ENCODE data around the gene PARVB.

PARVB gene

GRCh38 chr22:44153710-44154109 is 129.6 kb downstream of the PARVB start:
- no peak overlapping the region for H3K4me3 ChIP-seq (ENCODE audit: low read depth, low read length)

- H3K4me3 ChIP-seq (ENCODE audit: low read depth, low read length): no peak overlapping the region
Observed at GRCh38 chr22:44154436-44154942, 130.4 kb downstream of the PARVB start.

- H3K4me3 ChIP-seq (ENCODE audit: low read depth, low read length): no peak overlapping the region
Observed at GRCh38 chr22:44155115-44155514, 131.0 kb downstream of the PARVB start.

GRCh38 chr22:44157916-44158618 is 134.0 kb downstream of the PARVB start:
- no peak overlapping the region for H3K4me3 ChIP-seq (ENCODE audit: low read depth, low read length)

- no peak overlapping the region for H3K4me3 ChIP-seq (ENCODE audit: low read depth, low read length)
Observed at GRCh38 chr22:44158816-44159215, 134.7 kb downstream of the PARVB start.

- no peak overlapping the region for H3K4me3 ChIP-seq (ENCODE audit: low read depth, low read length)
Observed at GRCh38 chr22:44159221-44159620, 135.1 kb downstream of the PARVB start.

- no peak overlapping the region for H3K4me3 ChIP-seq (ENCODE audit: low read depth, low read length)
Observed at GRCh38 chr22:44159811-44160210, 135.7 kb downstream of the PARVB start.

- no peak overlapping the region for H3K4me3 ChIP-seq (ENCODE audit: low read depth, low read length)
Observed at GRCh38 chr22:44160421-44160820, 136.3 kb downstream of the PARVB start.

- no peak overlapping the region for H3K4me3 ChIP-seq (ENCODE audit: low read depth, low read length)
Observed at GRCh38 chr22:44161673-44162072, 137.6 kb downstream of the PARVB start.

GRCh38 chr22:44162960-44163359 is 138.9 kb downstream of the PARVB start:
- no peak overlapping the region for H3K4me3 ChIP-seq (ENCODE audit: low read depth, low read length)

GRCh38 chr22:44163536-44163935 is 139.4 kb downstream of the PARVB start:
- H3K4me3 ChIP-seq (ENCODE audit: low read depth, low read length): no peak overlapping the region

GRCh38 chr22:44164031-44164430 is 139.9 kb downstream of the PARVB start:
- H3K4me3 ChIP-seq (ENCODE audit: low read depth, low read length): no peak overlapping the region

- H3K4me3 ChIP-seq (ENCODE audit: low read depth, low read length): no peak overlapping the region
Observed at GRCh38 chr22:44165286-44165874, 141.3 kb downstream of the PARVB start.

GRCh38 chr22:44166498-44167276 is 142.6 kb downstream of the PARVB start:
- H3K4me3 ChIP-seq (ENCODE audit: low read depth, low read length): no peak overlapping the region

- H3K4me3 ChIP-seq (ENCODE audit: low read depth, low read length): no peak overlapping the region
Observed at GRCh38 chr22:44167501-44167900, 143.4 kb downstream of the PARVB start.

GRCh38 chr22:44168206-44168605 is 144.1 kb downstream of the PARVB start:
- H3K4me3 ChIP-seq (ENCODE audit: low read depth, low read length): no peak overlapping the region

GRCh38 chr22:44170470-44170869 is 146.4 kb downstream of the PARVB start:
- no peak overlapping the region for H3K4me3 ChIP-seq (ENCODE audit: low read depth, low read length)

GRCh38 chr22:44171561-44171960 is 147.5 kb downstream of the PARVB start:
- no peak overlapping the region for H3K4me3 ChIP-seq (ENCODE audit: low read depth, low read length)

GRCh38 chr22:44172370-44173108 is 148.4 kb downstream of the PARVB start:
- H3K4me3 ChIP-seq (ENCODE audit: low read depth, low read length): no peak overlapping the region

- H3K4me3 ChIP-seq (ENCODE audit: low read depth, low read length): no peak overlapping the region
Observed at GRCh38 chr22:44173154-44173553, 149.1 kb downstream of the PARVB start.

GRCh38 chr22:44175676-44176075 is 151.6 kb downstream of the PARVB start:
- H3K4me3 ChIP-seq (ENCODE audit: low read depth, low read length): no peak overlapping the region

Measured in iPS-11a (cell line).